Endodermal cell (in vitro differentiated cells): Measurements from ENCODE around the gene GLT6D1. TPM values are rescaled to one million over a fixed set of nuclear protein-coding genes. Genes with fewer than 3 reads are reported as not detected.

Experiments used
- DNase-seq: peaks from one replicate; pipeline ENCODE4 v3.0.0-alpha.2; 2017
- H3K27ac ChIP-seq: 2 replicates; pipeline ENCODE4 v1.5.1; 2013; ENCODE audit warnings: mild to moderate bottlenecking, low read depth, low read length, moderate library complexity
- H3K27me3 ChIP-seq: 2 replicates; pipeline ENCODE4 v1.6.1; 2013; ENCODE audit warnings: mild to moderate bottlenecking, low read length, moderate library complexity; ENCODE audit not compliant: insufficient read depth, control insufficient read depth, poor library complexity, severe bottlenecking
- H3K36me3 ChIP-seq: 2 replicates; pipeline ENCODE4 v1.7.0; 2013; ENCODE audit warnings: mild to moderate bottlenecking, low read length, moderate library complexity; ENCODE audit not compliant: control insufficient read depth, insufficient read depth
- H3K4me1 ChIP-seq: one replicate; pipeline ENCODE4 v1.7.0; 2013; ENCODE audit warnings: low read length; ENCODE audit not compliant: control insufficient read depth, insufficient read depth
- H3K4me3 ChIP-seq: 2 replicates; pipeline ENCODE4 v1.5.1; 2013; ENCODE audit warnings: mild to moderate bottlenecking, low read length, moderate library complexity
- H3K9ac ChIP-seq: 2 replicates; pipeline ENCODE4 v1.6.1; 2013; ENCODE audit warnings: mild to moderate bottlenecking, low read length, moderate library complexity; ENCODE audit not compliant: poor library complexity, severe bottlenecking; ENCODE audit errors: extremely low read depth
- H3K9me3 ChIP-seq: 2 replicates; pipeline ENCODE4 v1.6.1; 2013; ENCODE audit warnings: mild to moderate bottlenecking, low read length, moderate library complexity; ENCODE audit not compliant: control insufficient read depth
- H3K27ac Mint-ChIP-seq: 2 replicates; pipeline ENCODE4 v1.8.0; 2020; ENCODE audit warnings: mixed read lengths
- H3K27me3 Mint-ChIP-seq: 2 replicates; pipeline ENCODE4 v1.8.0; 2021; ENCODE audit warnings: mild to moderate bottlenecking, mixed read lengths; ENCODE audit not compliant: insufficient read depth
- H3K36me3 Mint-ChIP-seq: 2 replicates; pipeline ENCODE4 v1.8.0; 2020; ENCODE audit warnings: low read depth, mixed read lengths
- H3K4me1 Mint-ChIP-seq: 2 replicates; pipeline ENCODE4 v1.8.0; 2020; ENCODE audit warnings: mixed read lengths
- H3K4me3 Mint-ChIP-seq: 2 replicates; pipeline ENCODE4 v1.8.0; 2020; ENCODE audit warnings: mild to moderate bottlenecking, moderate library complexity, mixed read lengths
- H3K9me3 Mint-ChIP-seq: 2 replicates; pipeline ENCODE4 v1.8.0; 2020; ENCODE audit warnings: mild to moderate bottlenecking, mixed read lengths
- WGBS, 2 experiments: methylation state at CpG; one replicate each; pipeline versions ENCODE4 v1.1.5 to v1.1.7; 2013; ENCODE audit warnings: missing lambda C conversion rate in 2 of 2, mixed read lengths in 1 of 2; ENCODE audit not compliant: insufficient coverage in 1 of 2, insufficient read length in 1 of 2; 5-methylcytosine and 5-hydroxymethylcytosine counted together
- total RNA-seq, 2 donors: library from RNA; stranded (reverse); fragmentation: NEBNext Ultra II Directional in 1 of 2; extraction: Animal tissue kit (Norgen Biotek cat#: 25700) in 1 of 2; gene quantifications; 2 replicates in 1 of 2; 3 replicates in 1 of 2; pipeline ENCODE4 v1.2.1, GENCODE V29; 2021
- TF ChIP-seq, protein P1 (sequence below): fragments of 200-600 bp; sonication (generic); conservative IDR thresholded peaks from 2 replicates; pipeline ENCODE4 v1.5.0; 2021; ENCODE audit warnings: antibody characterized with exemption, mild to moderate bottlenecking

The GLT6D1 gene
- total RNA-seq, 2 donors from 2014 or later: 0.60 TPM; not detected in 1

GRCh38 chr9:135574331-135574730 is 65.0 kb downstream of the GLT6D1 start:
- no peak for DNase-seq

More at GRCh38 chr9:135574331-135574730, 65.0 kb downstream of the GLT6D1 start:
- Mint-ChIP-seq H3K4me1 (no peaks in the 10 kb centered on the region), H3K4me3 (no peak overlapping the region), H3K27ac (no peak overlapping the region), H3K27me3 (no peaks in the 10 kb centered on the region), H3K36me3 (no peaks in the 10 kb centered on the region), H3K9me3 (peaks cover 7% of the 10 kb centered on the region)
- no peaks in the 10 kb centered on the region for H3K4me1 ChIP-seq
- no peak overlapping the region for H3K4me3 ChIP-seq
- 89 to 94% methylated on average over 5 to 14 of the region's 14 CpGs for WGBS, 2 experiments
- H3K36me3 ChIP-seq: no peaks in the 10 kb centered on the region
- H3K9ac ChIP-seq: no peak overlapping the region
- H3K9me3 ChIP-seq: peaks cover 6% of the 10 kb centered on the region
- TF ChIP-seq, protein P1, sequence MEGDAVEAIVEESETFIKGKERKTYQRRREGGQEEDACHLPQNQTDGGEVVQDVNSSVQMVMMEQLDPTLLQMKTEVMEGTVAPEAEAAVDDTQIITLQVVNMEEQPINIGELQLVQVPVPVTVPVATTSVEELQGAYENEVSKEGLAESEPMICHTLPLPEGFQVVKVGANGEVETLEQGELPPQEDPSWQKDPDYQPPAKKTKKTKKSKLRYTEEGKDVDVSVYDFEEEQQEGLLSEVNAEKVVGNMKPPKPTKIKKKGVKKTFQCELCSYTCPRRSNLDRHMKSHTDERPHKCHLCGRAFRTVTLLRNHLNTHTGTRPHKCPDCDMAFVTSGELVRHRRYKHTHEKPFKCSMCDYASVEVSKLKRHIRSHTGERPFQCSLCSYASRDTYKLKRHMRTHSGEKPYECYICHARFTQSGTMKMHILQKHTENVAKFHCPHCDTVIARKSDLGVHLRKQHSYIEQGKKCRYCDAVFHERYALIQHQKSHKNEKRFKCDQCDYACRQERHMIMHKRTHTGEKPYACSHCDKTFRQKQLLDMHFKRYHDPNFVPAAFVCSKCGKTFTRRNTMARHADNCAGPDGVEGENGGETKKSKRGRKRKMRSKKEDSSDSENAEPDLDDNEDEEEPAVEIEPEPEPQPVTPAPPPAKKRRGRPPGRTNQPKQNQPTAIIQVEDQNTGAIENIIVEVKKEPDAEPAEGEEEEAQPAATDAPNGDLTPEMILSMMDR: no peak
- H3K27me3 ChIP-seq: no peaks in the 10 kb centered on the region
- H3K27ac ChIP-seq: no peak overlapping the region

Other genes with a start within 250 kb of the GLT6D1 start
- 10 to 100 TPM; 43.2 to 54.5 TPM for gene PPP1R26, start 159.8 kb downstream of the GLT6D1 start, total RNA-seq
- gene MRPS2, start 138.9 kb downstream of the GLT6D1 start, total RNA-seq: 10 to 100 TPM; 50.2 to 53.1 TPM
- gene LCN1, start 118.1 kb downstream of the GLT6D1 start, total RNA-seq: not detected
- not detected for gene OBP2A, start 93.4 kb downstream of the GLT6D1 start, total RNA-seq
- gene PAEP, start 77.8 kb downstream of the GLT6D1 start, total RNA-seq: not detected
- 10 to 100 TPM in 1 of 2 donors, under 1 TPM in 1; 0.46 to 10.7 TPM for gene LCN9, start 23.8 kb upstream of the GLT6D1 start, total RNA-seq
- not detected for gene SOHLH1, start 59.9 kb upstream of the GLT6D1 start, total RNA-seq
- gene KCNT1, start 62.6 kb upstream of the GLT6D1 start, total RNA-seq: under 1 TPM in 1 of 2 donors, not detected in 1; 0.15 TPM